ENCODE data around the gene RND3.

RND3 gene

GRCh38 chr2:150517951-150518680 is 30.6 kb upstream of the RND3 start:
- TF ChIP-seq, protein P1, sequence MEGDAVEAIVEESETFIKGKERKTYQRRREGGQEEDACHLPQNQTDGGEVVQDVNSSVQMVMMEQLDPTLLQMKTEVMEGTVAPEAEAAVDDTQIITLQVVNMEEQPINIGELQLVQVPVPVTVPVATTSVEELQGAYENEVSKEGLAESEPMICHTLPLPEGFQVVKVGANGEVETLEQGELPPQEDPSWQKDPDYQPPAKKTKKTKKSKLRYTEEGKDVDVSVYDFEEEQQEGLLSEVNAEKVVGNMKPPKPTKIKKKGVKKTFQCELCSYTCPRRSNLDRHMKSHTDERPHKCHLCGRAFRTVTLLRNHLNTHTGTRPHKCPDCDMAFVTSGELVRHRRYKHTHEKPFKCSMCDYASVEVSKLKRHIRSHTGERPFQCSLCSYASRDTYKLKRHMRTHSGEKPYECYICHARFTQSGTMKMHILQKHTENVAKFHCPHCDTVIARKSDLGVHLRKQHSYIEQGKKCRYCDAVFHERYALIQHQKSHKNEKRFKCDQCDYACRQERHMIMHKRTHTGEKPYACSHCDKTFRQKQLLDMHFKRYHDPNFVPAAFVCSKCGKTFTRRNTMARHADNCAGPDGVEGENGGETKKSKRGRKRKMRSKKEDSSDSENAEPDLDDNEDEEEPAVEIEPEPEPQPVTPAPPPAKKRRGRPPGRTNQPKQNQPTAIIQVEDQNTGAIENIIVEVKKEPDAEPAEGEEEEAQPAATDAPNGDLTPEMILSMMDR (IDR thresholded peaks at IDR 0.05; ENCODE audit: low read depth, low read length), result no peak
- no peak overlapping the region for H3K4me3 ChIP-seq (ENCODE audit: low read depth, low read length)

DNA sequence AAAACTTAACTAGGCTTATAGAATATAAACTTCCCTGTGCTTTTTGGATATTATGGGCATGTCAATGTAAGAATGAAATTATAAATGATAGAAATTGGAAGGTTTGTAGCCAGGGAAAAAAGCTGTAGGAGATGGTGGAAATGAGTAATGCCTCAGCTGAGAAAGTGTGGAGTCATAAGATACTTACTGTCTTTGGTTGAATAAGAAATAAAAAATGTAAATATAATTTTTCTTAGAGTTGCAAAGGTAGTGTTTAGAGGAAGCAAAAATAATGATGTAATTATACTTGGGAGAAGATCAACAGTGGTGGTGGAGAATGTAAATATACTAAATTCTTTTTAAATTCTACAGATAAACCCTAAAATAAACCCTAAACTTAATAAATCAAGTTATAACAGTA is 26.2 kb upstream of the RND3 start:
- TF ChIP-seq, protein P1 (IDR thresholded peaks at IDR 0.05; ENCODE audit: low read depth, low read length), result no peak
- H3K4me3 ChIP-seq (ENCODE audit: low read depth, low read length), result no peak overlapping the region

- TF ChIP-seq, protein P1 (IDR thresholded peaks at IDR 0.05; ENCODE audit: low read depth, low read length), result no peak
- no peak overlapping the region for H3K4me3 ChIP-seq (ENCODE audit: low read depth, low read length)
These were observed 21.1 kb upstream of the RND3 start for GRCh38 chr2:150508497-150509137.

DNA sequence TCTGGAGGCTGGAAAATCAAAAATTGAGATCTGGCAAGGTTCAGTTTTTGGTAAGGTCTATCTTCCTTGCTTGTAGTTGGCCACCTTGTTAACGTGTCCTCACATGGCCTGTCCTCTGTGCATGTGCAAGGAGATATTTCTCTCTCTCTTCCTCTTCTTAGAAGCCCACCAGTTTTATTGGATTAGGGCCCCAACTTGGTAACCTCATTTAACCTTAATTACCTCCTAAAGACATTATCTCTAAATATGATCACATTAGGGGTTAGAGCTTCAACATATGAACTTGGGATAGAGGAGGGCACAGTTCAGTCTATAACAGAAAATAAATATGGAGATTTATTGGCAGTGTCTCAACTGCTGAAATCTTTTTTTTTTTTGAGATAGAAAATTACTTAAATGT is 19.6 kb upstream of the RND3 start:
- TF ChIP-seq, protein P1 (IDR thresholded peaks at IDR 0.05; ENCODE audit: low read depth, low read length), result no peak

DNA sequence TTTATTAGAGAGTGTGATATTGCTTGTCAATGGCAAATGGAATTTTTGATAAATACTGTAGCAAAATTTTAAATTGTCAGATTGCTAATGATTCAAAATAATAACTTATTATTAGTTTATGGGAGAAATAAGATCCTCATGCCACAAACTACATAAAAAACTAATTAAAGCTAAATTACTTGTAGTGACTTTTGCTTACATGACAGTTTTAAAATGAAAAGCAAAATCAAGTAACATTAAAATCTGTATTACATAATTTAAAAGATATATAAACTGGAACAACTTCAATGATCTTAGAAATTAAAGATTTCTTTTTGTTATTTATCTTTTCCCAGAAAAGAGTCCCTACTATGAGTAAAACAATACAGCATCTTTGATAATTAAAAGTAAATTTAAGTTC is 17.7 kb upstream of the RND3 start:
- H3K4me3 ChIP-seq (ENCODE audit: low read depth, low read length), result no peak overlapping the region
- TF ChIP-seq, protein P1 (IDR thresholded peaks at IDR 0.05; ENCODE audit: low read depth, low read length), result no peak

More for the DNA sequence above, 19.6 kb upstream of the RND3 start:
- no peak overlapping the region for H3K4me3 ChIP-seq (ENCODE audit: low read depth, low read length)

GRCh38 chr2:150495993-150496627 is 8.6 kb upstream of the RND3 start:
- TF ChIP-seq, protein P1 (IDR thresholded peaks at IDR 0.05; ENCODE audit: low read depth, low read length), result no peak
- H3K4me3 ChIP-seq (ENCODE audit: low read depth, low read length), result peak overlapping the region; percentile 47

DNA sequence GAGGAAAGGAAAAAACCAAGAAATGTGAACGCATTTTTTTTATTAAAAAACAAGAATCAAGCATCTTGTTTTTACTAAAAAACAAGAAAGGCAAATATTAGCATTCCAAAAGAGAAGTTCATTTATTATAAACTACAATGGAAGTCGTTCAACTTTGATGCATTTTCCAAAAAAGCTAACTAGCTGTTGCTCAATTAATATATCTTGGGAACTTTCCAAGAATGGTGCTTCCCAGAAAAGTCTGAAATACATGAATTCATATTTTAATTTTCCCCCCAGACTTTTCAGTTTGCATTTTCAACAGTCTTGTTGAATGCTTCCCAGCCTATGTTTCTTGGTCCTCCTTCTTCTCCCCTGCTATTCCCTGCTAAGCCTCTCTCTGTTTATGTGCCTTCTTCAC is 7.5 kb upstream of the RND3 start:
- no peak overlapping the region for H3K4me3 ChIP-seq (ENCODE audit: low read depth, low read length)
- TF ChIP-seq, protein P1 (IDR thresholded peaks at IDR 0.05; ENCODE audit: low read depth, low read length), result no peak

Data from WI38 (cell line).